CD4-positive, alpha-beta T cell treated with Interleukin-12 subunit alpha and Interleukin-12 subunit beta, for 1 hour (primary cell): ENCODE data around the gene SPATA13.

Experiments used
- DNase-seq: peaks from one replicate; pipeline ENCODE4 v3.0.0-alpha.2; 2020

The SPATA13 gene

GRCh38 chr13:24168979-24169378 is 8.5 kb downstream of the SPATA13 start:
- DNase-seq = no peak

GRCh38 chr13:24172071-24172470 is 11.6 kb downstream of the SPATA13 start:
- no peak for DNase-seq

GRCh38 chr13:24173795-24174194 is 13.3 kb downstream of the SPATA13 start:
- DNase-seq = no peak

GRCh38 chr13:24175847-24176246 is 15.3 kb downstream of the SPATA13 start:
- DNase-seq = no peak

- DNase-seq = no peak
Observed at GRCh38 chr13:24176351-24177101, 16.0 kb downstream of the SPATA13 start.

- no peak for DNase-seq
Observed at GRCh38 chr13:24178847-24179485, 18.4 kb downstream of the SPATA13 start.

GRCh38 chr13:24179486-24179850 is 18.9 kb downstream of the SPATA13 start:
- DNase-seq = no peak

GRCh38 chr13:24180750-24181377 is 20.3 kb downstream of the SPATA13 start:
- no peak for DNase-seq

GRCh38 chr13:24181991-24182702 is 21.6 kb downstream of the SPATA13 start:
- no peak for DNase-seq

- no peak for DNase-seq
Observed at GRCh38 chr13:24182703-24183081, 22.2 kb downstream of the SPATA13 start.

GRCh38 chr13:24183741-24184182 is 23.2 kb downstream of the SPATA13 start:
- DNase-seq = no peak

- DNase-seq = no peak
Observed at GRCh38 chr13:24184265-24184841, 23.8 kb downstream of the SPATA13 start.

- no peak for DNase-seq
Observed at GRCh38 chr13:24184882-24185281, 24.4 kb downstream of the SPATA13 start.

- DNase-seq = no peak
Observed at GRCh38 chr13:24185591-24186232, 25.2 kb downstream of the SPATA13 start.

GRCh38 chr13:24187185-24187584 is 26.7 kb downstream of the SPATA13 start:
- peak; percentile 6 for DNase-seq

- DNase-seq = no peak
Observed at GRCh38 chr13:24192057-24192810, 31.7 kb downstream of the SPATA13 start.

- DNase-seq = no peak
Observed at GRCh38 chr13:24192811-24193162, 32.3 kb downstream of the SPATA13 start.

GRCh38 chr13:24194447-24194846 is 33.9 kb downstream of the SPATA13 start:
- no peak for DNase-seq

GRCh38 chr13:24195626-24196025 is 35.1 kb downstream of the SPATA13 start:
- DNase-seq = no peak

- no peak for DNase-seq
Observed at GRCh38 chr13:24196593-24197197, 36.2 kb downstream of the SPATA13 start.

GRCh38 chr13:24199016-24199415 is 38.5 kb downstream of the SPATA13 start:
- DNase-seq = no peak
